Stomach smooth muscle (tissue), 2 donors: ENCODE results near the gene TWIST2.

Experiments used
- H3K27ac ChIP-seq: one replicate; pipeline ENCODE4 v1.7.0; 2013; ENCODE audit warnings: mild to moderate bottlenecking, low read length, inconsistent platforms
- H3K27me3 ChIP-seq, 2 donors: one replicate each; pipeline ENCODE4 v1.7.0; 2013; ENCODE audit warnings: low read length in 2 of 2; ENCODE audit not compliant: insufficient read depth in 2 of 2, control insufficient read depth in 1 of 2
- H3K36me3 ChIP-seq, 2 donors: one replicate each; pipeline ENCODE4 v1.7.0; 2013; ENCODE audit warnings: low read length in 2 of 2; ENCODE audit not compliant: control insufficient read depth in 2 of 2, insufficient read depth in 2 of 2
- H3K4me1 ChIP-seq: one replicate; pipeline ENCODE4 v1.7.0; 2013; ENCODE audit warnings: low read length; ENCODE audit not compliant: control insufficient read depth, insufficient read depth
- H3K4me3 ChIP-seq, 2 donors: one replicate each; pipeline ENCODE4 v1.7.0; 2013; ENCODE audit warnings: low read length in 2 of 2
- H3K9ac ChIP-seq, 2 donors: one replicate each; pipeline ENCODE4 v1.7.0; 2013; ENCODE audit warnings: low read length in 2 of 2, mild to moderate bottlenecking in 1 of 2
- H3K9me3 ChIP-seq, 2 donors: one replicate each; pipeline ENCODE4 v1.7.0; 2013; ENCODE audit warnings: low read length in 2 of 2; ENCODE audit not compliant: control insufficient read depth in 2 of 2
- donor health status: healthy.
- donor health status: Pancreatic carcinoma.

Gene TWIST2

DNA sequence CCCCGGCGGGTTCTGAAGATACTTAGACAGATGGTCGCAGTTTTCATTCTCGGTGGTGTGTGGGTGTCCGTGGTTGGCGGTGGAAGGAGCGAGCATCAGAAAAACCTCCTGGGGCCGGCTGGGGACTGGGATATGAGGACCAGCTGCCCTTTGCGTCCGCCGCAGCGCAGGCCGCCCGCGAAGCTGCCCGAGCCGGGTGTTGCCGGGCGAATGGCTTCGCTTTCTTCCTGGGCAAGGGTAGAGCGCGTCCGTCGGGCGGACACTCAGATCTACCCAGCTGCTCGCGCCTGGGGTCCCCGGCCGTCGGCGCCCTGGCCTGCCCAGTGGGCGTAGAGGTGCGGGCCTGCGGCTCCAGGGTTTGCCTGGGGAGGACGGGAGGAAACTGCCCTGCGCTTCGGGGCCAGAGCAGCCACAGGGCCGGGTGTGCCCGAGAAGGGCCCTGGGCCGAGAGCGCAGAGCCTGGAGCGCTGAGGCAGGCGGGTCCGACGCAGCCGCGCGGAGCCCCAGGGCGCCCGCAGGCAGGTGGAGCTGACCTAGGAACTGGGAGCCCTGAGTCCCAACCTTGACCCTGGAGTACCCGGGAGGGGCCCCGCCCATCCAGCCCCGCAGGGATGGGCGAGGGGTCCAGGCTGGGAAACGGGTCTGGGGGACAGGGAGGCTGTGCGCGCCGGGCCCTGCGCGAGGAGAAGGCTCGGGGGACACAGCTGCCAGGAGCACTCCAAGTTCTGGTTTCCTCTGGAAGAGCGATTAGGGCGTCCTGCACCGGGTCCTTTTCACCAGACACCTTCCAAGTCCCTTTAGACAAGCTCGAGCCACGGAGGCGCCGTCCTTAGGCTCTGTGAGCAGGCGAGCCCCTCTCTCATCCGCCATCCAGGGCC, 1.3 kb downstream of the TWIST2 start:
- peaks cover 0 to 8% of the 10 kb centered on the region in 2 donors for H3K27me3 ChIP-seq
- H3K27ac ChIP-seq = peak overlapping the region; percentile 62
- H3K4me1 ChIP-seq = peaks cover 31% of the 10 kb centered on the region
- peak overlapping the region; percentile 39 to 60 for H3K9ac ChIP-seq
- peak overlapping the region; percentile 85 to 88 for H3K4me3 ChIP-seq
- no peaks in the 10 kb centered on the region for H3K36me3 ChIP-seq
- no peaks in the 10 kb centered on the region for H3K9me3 ChIP-seq

DNA sequence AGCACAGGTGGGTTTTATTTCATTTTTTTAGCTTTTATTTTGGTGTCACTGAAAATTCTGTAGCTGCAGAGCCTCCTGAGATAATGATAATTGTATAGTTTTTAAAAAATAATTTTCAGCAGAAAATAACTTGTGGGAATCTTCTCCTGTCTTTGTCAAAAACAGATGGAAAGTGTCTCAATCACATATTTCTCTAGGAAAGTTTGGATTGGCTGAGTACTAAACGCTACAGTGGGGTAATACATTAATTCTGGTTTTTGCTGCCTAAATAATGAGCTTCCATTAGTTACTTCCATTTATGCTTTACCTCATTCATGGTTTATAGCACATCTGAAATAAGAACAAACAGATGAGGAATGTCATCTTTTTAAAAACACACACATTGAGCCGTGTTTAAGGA, 2.2 kb downstream of the TWIST2 start:
- no peak overlapping the region for H3K27ac ChIP-seq

DNA sequence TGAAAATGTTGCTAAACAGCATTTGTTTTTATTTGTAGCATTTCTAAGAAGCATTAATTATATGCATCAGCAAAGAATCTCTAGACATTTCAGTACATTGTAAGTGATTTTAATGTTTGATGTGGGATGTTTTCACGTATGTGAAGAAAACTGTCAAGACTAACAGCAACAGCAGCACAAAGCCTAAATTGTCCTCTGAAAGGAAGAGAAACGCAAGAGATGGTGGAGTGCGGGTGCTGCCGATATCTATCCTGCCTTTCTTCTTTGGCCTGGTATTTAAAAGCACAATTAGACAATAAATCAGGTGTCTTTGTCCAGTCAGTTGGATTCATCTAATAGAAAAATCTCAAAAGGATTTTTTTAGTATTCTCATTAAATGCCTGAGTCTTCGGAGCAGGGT, 3.1 kb downstream of the TWIST2 start:
- H3K27me3 ChIP-seq = peaks cover 0 to 8% of the 10 kb centered on the region in 2 donors
- peak overlapping the region in 1 of 2 donors; percentile 29 for H3K4me3 ChIP-seq
- peaks cover 0 to 2% of the 10 kb centered on the region in 2 donors for H3K36me3 ChIP-seq
- no peak overlapping the region for H3K27ac ChIP-seq
- peaks cover 33% of the 10 kb centered on the region for H3K4me1 ChIP-seq
- H3K9ac ChIP-seq = no peak overlapping the region
- H3K9me3 ChIP-seq = no peaks in the 10 kb centered on the region

More for the DNA sequence above, 2.2 kb downstream of the TWIST2 start:
- Histone ChIP-seq H3K36me3 (peaks cover 0 to 2% of the 10 kb centered on the region in 2 donors), H3K9ac (no peak overlapping the region), H3K4me1 (peaks cover 33% of the 10 kb centered on the region), H3K9me3 (no peaks in the 10 kb centered on the region), H3K27me3 (peaks cover 0 to 8% of the 10 kb centered on the region in 2 donors), H3K4me3 (peak overlapping the region in 1 of 2 donors; percentile 88)

DNA sequence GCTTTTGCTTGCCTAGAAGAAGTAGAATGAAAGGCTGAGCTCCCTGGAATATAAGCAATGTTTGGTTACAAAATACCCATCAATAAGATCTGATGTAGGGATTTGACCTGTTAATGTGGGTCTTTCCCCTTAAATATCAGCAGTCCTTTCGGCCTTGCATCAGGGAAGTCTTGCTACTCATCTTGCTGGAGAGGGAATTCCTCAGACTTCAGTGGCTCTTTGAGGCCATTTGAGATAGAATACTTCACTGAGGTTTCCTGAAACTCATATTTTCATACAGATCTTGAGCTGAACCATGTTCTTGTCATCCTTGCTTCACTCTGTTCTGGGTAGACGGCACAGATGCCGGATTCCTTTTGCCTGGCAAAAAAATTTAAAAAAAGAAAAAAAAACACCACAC, 3.9 kb downstream of the TWIST2 start:
- Histone ChIP-seq H3K27me3 (peaks cover 0 to 8% of the 10 kb centered on the region in 2 donors), H3K9me3 (no peaks in the 10 kb centered on the region), H3K4me1 (peaks cover 29% of the 10 kb centered on the region), H3K36me3 (peaks cover 0 to 2% of the 10 kb centered on the region in 2 donors), H3K9ac (no peak overlapping the region), H3K27ac (no peak overlapping the region), H3K4me3 (no peak overlapping the region)

DNA sequence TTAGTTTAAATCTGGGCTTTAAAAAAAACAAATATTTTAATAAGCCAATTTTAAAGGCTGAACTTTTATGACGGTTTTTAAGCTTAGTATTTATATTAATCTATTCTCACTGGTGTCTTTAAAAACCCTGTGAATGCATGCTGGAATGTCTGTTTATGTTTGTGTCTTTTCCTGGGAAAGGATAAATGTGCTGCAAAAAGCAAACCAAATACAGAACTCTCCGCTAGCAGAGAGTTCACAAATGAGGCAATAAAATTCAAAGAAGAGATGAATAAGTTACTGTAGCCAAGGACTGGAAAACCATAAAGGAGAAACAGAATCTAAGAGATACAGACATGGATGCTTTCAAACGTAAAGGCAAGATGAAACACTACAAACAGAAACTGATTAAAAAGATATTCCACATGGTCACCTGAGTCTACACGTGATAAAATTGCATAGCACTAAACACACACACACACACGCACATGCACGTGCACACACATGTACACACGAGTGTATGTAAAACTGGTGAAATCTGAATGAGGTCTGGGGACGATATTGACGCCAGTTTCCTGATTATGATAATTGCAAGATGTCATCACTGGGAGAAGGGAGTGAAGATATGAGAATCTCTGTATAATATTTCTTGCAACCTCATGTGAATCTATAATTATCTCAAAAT, 4.5 kb downstream of the TWIST2 start:
- peaks cover 0 to 8% of the 10 kb centered on the region in 2 donors for H3K27me3 ChIP-seq
- no peak overlapping the region for H3K4me3 ChIP-seq
- peaks cover 0 to 3% of the 10 kb centered on the region in 2 donors for H3K36me3 ChIP-seq
- peaks cover 24% of the 10 kb centered on the region for H3K4me1 ChIP-seq
- no peak overlapping the region for H3K9ac ChIP-seq
- no peak overlapping the region for H3K27ac ChIP-seq
- H3K9me3 ChIP-seq = no peaks in the 10 kb centered on the region

DNA sequence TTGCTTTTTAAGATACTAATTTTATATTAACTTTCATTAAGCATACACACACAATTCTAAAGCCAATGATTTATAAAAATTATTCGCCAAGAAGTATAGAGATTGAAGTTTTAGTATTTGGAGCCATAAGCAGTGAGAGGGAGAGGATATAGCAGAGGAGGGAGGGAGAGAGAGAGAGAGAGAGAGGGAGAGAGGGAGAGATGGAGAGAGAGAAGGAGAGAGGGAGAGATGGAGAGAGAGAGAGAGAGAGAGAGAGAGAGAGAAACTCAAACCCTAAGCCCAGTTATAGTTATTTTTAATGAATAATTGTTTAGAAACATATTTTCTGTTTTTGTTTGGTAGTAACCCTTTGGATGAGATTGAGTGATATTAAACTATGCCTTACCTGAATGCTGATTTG, 5.3 kb downstream of the TWIST2 start:
- Histone ChIP-seq H3K27me3 (peaks cover 0 to 8% of the 10 kb centered on the region in 2 donors), H3K9me3 (no peaks in the 10 kb centered on the region), H3K36me3 (peaks cover 0 to 3% of the 10 kb centered on the region in 2 donors), H3K27ac (no peak overlapping the region), H3K9ac (no peak overlapping the region), H3K4me3 (no peak overlapping the region), H3K4me1 (peaks cover 18% of the 10 kb centered on the region)

DNA sequence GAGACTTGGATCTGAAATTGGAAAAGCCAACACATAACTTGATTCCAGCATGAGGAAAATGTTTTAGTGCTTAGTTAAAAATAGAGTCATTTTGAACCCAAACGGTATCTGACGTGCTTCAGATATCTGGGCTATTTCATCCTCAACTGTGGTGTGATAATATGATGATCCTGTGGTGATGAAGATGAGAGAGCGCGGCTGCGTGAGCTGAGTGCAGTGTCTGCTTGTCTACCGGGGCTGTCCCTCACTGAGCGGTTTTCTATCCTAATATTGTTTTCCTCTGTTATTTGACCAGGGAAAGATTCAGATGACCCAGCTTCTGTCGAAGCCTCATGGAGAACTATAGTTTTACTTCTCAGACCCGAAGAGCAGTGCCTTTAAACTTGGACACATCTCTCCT, 5.8 kb downstream of the TWIST2 start:
- Histone ChIP-seq H3K9me3 (no peaks in the 10 kb centered on the region), H3K4me1 (peaks cover 14% of the 10 kb centered on the region), H3K27ac (no peak overlapping the region), H3K27me3 (peaks cover 0 to 8% of the 10 kb centered on the region in 2 donors), H3K36me3 (peaks cover 0 to 3% of the 10 kb centered on the region in 2 donors), H3K4me3 (no peak overlapping the region), H3K9ac (no peak overlapping the region)

DNA sequence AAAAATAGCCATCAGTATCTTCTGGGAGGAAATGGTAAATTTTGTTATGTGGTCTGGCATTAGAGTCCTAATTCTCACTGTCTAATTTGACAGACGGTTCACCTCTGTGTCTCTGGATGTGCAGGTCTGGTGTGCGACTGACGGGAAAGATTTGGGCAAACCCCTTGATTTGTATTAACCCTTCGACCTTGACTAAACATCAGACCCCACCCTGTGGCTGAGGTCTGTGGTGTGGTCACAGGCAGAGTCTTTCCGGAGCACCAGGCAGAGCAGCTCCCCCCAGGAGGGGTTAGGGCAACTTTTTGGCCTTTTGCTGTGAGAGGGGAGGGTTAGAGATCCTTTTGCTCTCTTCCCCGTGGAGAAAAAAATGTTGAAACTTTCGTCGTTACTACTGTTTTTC, 6.4 kb downstream of the TWIST2 start:
- H3K9ac ChIP-seq = no peak overlapping the region
- no peak overlapping the region for H3K27ac ChIP-seq
- peaks cover 9% of the 10 kb centered on the region for H3K4me1 ChIP-seq
- H3K36me3 ChIP-seq = peaks cover 0 to 3% of the 10 kb centered on the region in 2 donors
- no peaks in the 10 kb centered on the region for H3K9me3 ChIP-seq
- H3K27me3 ChIP-seq = peaks cover 0 to 4% of the 10 kb centered on the region in 2 donors
- H3K4me3 ChIP-seq = no peak overlapping the region

DNA sequence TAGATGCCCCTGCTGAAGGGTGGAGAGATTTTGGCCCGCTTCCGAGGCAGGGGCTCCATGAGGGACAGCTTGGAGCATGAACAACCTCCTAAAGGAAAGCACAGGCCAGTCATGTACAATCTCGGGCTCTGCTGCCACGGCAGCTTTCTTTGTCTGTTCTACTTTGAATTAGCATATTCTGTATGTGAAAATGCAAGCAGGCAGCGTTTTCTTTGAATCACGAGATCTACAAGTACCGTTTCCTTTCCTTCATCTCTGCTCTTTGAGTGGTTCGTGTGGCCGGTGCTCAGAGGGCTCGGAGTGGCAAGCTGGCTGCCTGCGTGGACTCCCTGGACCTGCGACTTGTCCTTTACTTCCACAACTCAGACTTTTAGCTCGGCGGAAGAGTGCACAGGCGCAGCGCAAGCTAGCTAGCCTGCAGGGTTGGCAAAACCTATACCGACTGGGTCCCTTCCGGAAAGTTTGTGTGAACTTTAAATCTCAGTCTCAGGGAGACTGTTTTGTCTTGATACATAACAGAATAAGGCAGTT, 6.9 kb downstream of the TWIST2 start:
- no peak overlapping the region for H3K4me3 ChIP-seq
- no peak overlapping the region for H3K27ac ChIP-seq
- H3K4me1 ChIP-seq = peaks cover 7% of the 10 kb centered on the region
- H3K36me3 ChIP-seq = peaks cover 0 to 3% of the 10 kb centered on the region in 2 donors
- no peak overlapping the region for H3K9ac ChIP-seq
- peaks cover 0 to under 1% of the 10 kb centered on the region in 2 donors for H3K27me3 ChIP-seq
- H3K9me3 ChIP-seq = no peaks in the 10 kb centered on the region

DNA sequence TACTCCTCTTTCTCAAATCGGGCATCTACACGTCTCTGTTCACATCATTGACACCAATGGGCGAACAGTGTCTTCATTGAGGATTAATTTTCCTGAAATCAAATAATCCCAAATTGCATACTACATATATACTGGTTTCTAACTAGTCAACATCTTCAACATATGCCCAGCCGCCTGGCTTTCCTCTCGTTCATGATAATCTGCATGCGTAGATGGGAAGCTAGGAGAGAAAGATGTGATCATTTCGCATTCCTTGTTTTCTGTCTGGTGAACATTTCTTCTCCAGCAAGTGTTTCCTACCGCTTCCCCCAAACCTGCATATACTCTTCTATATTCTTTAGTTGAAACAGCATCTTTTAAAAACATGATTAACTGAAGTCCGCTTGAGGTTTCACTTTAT, 7.4 kb downstream of the TWIST2 start:
- H3K27ac ChIP-seq = no peak overlapping the region
- H3K9ac ChIP-seq = no peak overlapping the region
- H3K4me1 ChIP-seq = peaks cover 8% of the 10 kb centered on the region
- H3K4me3 ChIP-seq = no peak overlapping the region
- peaks cover 0 to 3% of the 10 kb centered on the region in 2 donors for H3K36me3 ChIP-seq
- no peaks in the 10 kb centered on the region for H3K27me3 ChIP-seq
- H3K9me3 ChIP-seq = no peaks in the 10 kb centered on the region
